GM12878 (cell line): ENCODE measurements around the gene KRT38.

Source experiments
- ATF7 ChIP-seq: fragments of 450-650 bp; IDR thresholded peaks from 2 replicates; pipeline ENCODE4 v1.6.1; 2016; ENCODE audit warnings: low read depth, mild to moderate bottlenecking
- CTCF ChIP-seq, 3 experiments: IDR thresholded peaks in 2 of 3; conservative IDR thresholded peaks in 1 of 3; 2 replicates each; pipeline ENCODE4 v1.5.1; 2011; ENCODE audit warnings: low read depth in 3 of 3, low read length in 3 of 3, mild to moderate bottlenecking in 3 of 3, control low read depth in 2 of 3, moderate library complexity in 2 of 3, inconsistent platforms in 1 of 3, mixed read lengths in 1 of 3; ENCODE audit not compliant: control insufficient read depth in 2 of 3, insufficient read depth in 1 of 3; ENCODE audit errors: extremely low read depth in 1 of 3
- DPF2 ChIP-seq: fragments of 450-650 bp; IDR thresholded peaks from 2 replicates; pipeline ENCODE4 v1.6.1; 2017; ENCODE audit warnings: mild to moderate bottlenecking
- EZH2 ChIP-seq: IDR thresholded peaks from 2 replicates; pipeline ENCODE4 v1.6.1; 2012; ENCODE audit warnings: low read depth, mild to moderate bottlenecking, control low read depth, inconsistent platforms, low read length, borderline replicate concordance; ENCODE audit not compliant: control insufficient read depth
- FOXM1 ChIP-seq: IDR thresholded peaks from 2 replicates; pipeline ENCODE4 v1.6.1; 2012; ENCODE audit warnings: low read depth, mild to moderate bottlenecking, inconsistent platforms, low read length, moderate library complexity
- MEF2A ChIP-seq: IDR thresholded peaks from 2 replicates; pipeline ENCODE4 v1.6.1; 2011; ENCODE audit warnings: low read depth, mild to moderate bottlenecking, low read length, moderate library complexity; ENCODE audit not compliant: insufficient read depth
- POLR2A ChIP-seq: IDR thresholded peaks from 2 replicates; pipeline ENCODE4 v1.6.1; 2011; ENCODE audit warnings: low read depth, mild to moderate bottlenecking, low read length
- RCOR1 ChIP-seq: conservative IDR thresholded peaks from 2 replicates; pipeline ENCODE4 v1.6.1; 2012; ENCODE audit warnings: low read depth, low read length, improper control_type of control experiment
- TF ChIP-seq, protein P1 (sequence below): IDR thresholded peaks from 2 replicates; pipeline ENCODE4 v1.6.1; 2012; ENCODE audit warnings: mild to moderate bottlenecking, low read depth, low read length

DNA sequence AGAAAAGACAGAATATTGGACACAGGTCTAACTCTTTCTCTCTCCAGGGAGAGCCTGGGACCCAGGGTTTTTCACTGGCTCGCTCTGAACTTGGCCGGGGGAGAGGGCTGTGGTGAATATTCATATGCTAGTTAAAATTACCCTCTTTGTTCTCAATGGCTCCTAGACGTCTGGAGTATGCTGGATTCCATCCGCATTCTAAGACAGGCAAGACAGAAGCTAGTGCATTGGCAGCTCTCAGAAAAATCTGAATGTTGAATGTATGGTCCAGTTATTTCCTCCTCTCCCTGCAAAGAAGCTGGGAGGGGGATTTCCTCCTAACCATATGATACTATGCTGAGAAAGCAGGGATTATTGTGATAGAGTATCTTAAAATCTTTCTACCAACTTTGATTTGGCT, 53.1 kb downstream of the KRT38 start:
- TF ChIP-seq EZH2 (no peak), CTCF (IDR thresholded peaks at IDR 0.05 in 2 of 3, conservative IDR thresholded peaks at IDR 0.05 in 1 of 3; ENCODE audit: control insufficient read depth in 2 of 3, extremely low read depth in 1 of 3, insufficient read depth in 1 of 3, low read depth in 3 of 3, low read length in 3 of 3) (no peak), POLR2A (no peak), RCOR1 (no peak), DPF2 (no peak), ATF7 (no peak), FOXM1 (no peak), MEF2A (no peak)
- TF ChIP-seq, protein P1, sequence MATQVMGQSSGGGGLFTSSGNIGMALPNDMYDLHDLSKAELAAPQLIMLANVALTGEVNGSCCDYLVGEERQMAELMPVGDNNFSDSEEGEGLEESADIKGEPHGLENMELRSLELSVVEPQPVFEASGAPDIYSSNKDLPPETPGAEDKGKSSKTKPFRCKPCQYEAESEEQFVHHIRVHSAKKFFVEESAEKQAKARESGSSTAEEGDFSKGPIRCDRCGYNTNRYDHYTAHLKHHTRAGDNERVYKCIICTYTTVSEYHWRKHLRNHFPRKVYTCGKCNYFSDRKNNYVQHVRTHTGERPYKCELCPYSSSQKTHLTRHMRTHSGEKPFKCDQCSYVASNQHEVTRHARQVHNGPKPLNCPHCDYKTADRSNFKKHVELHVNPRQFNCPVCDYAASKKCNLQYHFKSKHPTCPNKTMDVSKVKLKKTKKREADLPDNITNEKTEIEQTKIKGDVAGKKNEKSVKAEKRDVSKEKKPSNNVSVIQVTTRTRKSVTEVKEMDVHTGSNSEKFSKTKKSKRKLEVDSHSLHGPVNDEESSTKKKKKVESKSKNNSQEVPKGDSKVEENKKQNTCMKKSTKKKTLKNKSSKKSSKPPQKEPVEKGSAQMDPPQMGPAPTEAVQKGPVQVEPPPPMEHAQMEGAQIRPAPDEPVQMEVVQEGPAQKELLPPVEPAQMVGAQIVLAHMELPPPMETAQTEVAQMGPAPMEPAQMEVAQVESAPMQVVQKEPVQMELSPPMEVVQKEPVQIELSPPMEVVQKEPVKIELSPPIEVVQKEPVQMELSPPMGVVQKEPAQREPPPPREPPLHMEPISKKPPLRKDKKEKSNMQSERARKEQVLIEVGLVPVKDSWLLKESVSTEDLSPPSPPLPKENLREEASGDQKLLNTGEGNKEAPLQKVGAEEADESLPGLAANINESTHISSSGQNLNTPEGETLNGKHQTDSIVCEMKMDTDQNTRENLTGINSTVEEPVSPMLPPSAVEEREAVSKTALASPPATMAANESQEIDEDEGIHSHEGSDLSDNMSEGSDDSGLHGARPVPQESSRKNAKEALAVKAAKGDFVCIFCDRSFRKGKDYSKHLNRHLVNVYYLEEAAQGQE, result no peak
